ENCODE measurements around the gene OSBPL10. TPM values are rescaled to one million over a fixed set of nuclear protein-coding genes. Genes with fewer than 3 reads are reported as not detected.

OSBPL10 gene
- total and polyA plus RNA-seq, 2 of the 8 experiments (the other 6 are each of a cell fraction or from before 2014, with no cell fraction given) = 26.2 to 86.7 TPM

DNA sequence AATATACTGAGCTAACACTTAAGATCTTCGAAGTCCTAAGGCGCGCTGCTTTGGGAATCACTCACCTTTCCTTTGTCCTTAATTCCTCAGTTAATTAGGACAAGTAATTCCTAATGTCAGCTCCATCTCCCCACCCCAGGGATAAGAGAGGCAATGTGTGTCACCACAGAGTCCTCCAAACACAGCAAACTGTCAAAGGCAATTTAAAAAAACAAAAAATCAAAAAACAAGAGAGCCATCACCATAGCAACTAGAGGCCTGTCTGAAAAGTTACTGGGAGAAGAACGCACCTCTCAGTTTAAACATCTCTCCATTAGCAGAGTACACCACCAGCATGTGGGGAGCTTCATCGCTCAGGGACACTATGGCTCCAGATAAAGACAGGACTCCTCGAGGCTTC is 101.7 kb downstream of the OSBPL10 start:
- H3K4me1 ChIP-seq (replicated peaks in 1 of 4; ENCODE audit: control insufficient read depth in 3 of 4, insufficient read depth in 4 of 4, low read length in 3 of 4) = peaks cover 0 to 11% (median 9%) of the 10 kb centered on the region in 4 experiments; a peak in 5 of 7 replicates
- H2BK120ac ChIP-seq (replicated peaks; ENCODE audit: low read depth, low read length) = no peak overlapping the region
- H3K14ac ChIP-seq (ENCODE audit: insufficient read length) = no peak overlapping the region
- H3K4me3 ChIP-seq (ENCODE audit: extremely low read depth in 1 of 4, insufficient read depth in 2 of 4, low read depth in 3 of 4, low read length in 4 of 4) = no peak overlapping the region
- peaks cover 0 to 7% (median 0%) of the 10 kb centered on the region in 4 experiments; a peak in 4 of 8 replicates for H3K36me3 ChIP-seq (ENCODE audit: control insufficient read depth in 2 of 4, insufficient read depth in 4 of 4, low read length in 3 of 4)
- H3K27me3 ChIP-seq (replicated peaks in 1 of 4; ENCODE audit: control insufficient read depth in 3 of 4, extremely low read depth in 1 of 4, insufficient read depth in 3 of 4, low read length in 3 of 4) = no peaks in the 10 kb centered on the region
- H3K56ac ChIP-seq (replicated peaks; ENCODE audit: insufficient read length, low read depth, low read length) = no peak overlapping the region
- POLR2A ChIA-PET (ENCODE audit: partially characterized antibody) = interaction anchor here (1.2 kb wide), 1 partner anchor 11 kb away, joined by 3 read pairs; no protein-coding TSS in a partner anchor
- H4K8ac ChIP-seq (ENCODE audit: extremely low read depth, insufficient read depth, low read length) = no peak overlapping the region
- H3K23ac ChIP-seq (ENCODE audit: insufficient read length) = no peak overlapping the region
- DNase-seq (ENCODE audit: low read depth in 1 of 2, low spot score in 2 of 2) (no peak), FAIRE-seq (no peak)
- H4K5ac ChIP-seq (ENCODE audit: insufficient read length, low read depth, low read length) = no peak overlapping the region
- no peak overlapping the region for H2BK20ac ChIP-seq (ENCODE audit: low read length)
- H4K20me1 ChIP-seq (replicated peaks in 1 of 2; ENCODE audit: control insufficient read depth in 1 of 2, insufficient read depth in 2 of 2, low read length in 2 of 2) = peaks cover 0 to 5% of the 10 kb centered on the region in 2 experiments
- no peak overlapping the region for H3K4me2 ChIP-seq (ENCODE audit: insufficient read depth in 1 of 2, low read depth in 2 of 2, low read length in 2 of 2)
- H3K79me1 ChIP-seq (ENCODE audit: low read depth, low read length) = peaks cover 8% of the 10 kb centered on the region
- H3K18ac ChIP-seq (ENCODE audit: extremely low read depth, low read length) = no peak overlapping the region
- WGBS, 2 experiments (ENCODE audit: extremely low coverage in 1 of 2, insufficient coverage in 1 of 2, insufficient read length in 1 of 2, insufficient replicate concordance in 2 of 2, low coverage in 1 of 2, low lambda C conversion rate in 2 of 2, missing lambda C conversion rate in 1 of 2) = 91% methylated on average over 6 of the region's 6 CpGs; no CpG with 5 or more reads in 1 of the 2 experiments
- no peak overlapping the region for H3K27ac ChIP-seq (ENCODE audit: low read depth, low read length)
- CTCF ChIA-PET (ENCODE audit: partially characterized antibody) = interaction anchor here (1.6 to 2.4 kb wide), 2 partner anchors 10 to 275 kb away, joined by 3 to 7 read pairs; no protein-coding TSS in a partner anchor
- H4K91ac ChIP-seq (replicated peaks; ENCODE audit: insufficient read length, low read length) = no peak overlapping the region
- H2AFZ ChIP-seq (ENCODE audit: low read length) = no peak overlapping the region
- no peak overlapping the region for H2AK5ac ChIP-seq (ENCODE audit: low read depth, low read length)
- no peak overlapping the region for H3K9ac ChIP-seq (replicated peaks in 1 of 4; ENCODE audit: extremely low read depth in 1 of 4, low read depth in 3 of 4, low read length in 3 of 4)
- no peak overlapping the region for H3K4ac ChIP-seq (replicated peaks; ENCODE audit: insufficient read length, low read depth, low read length)
- H2BK12ac ChIP-seq (ENCODE audit: low read depth, low read length) = no peak overlapping the region
- H2BK5ac ChIP-seq (ENCODE audit: low read depth, low read length) = no peak overlapping the region
- H3K79me2 ChIP-seq (ENCODE audit: control insufficient read depth in 1 of 2, insufficient read depth in 2 of 2, low read length in 2 of 2) = peaks cover 4 to 45% of the 10 kb centered on the region in 2 experiments; a peak in 3 of 4 replicates
- no peaks in the 10 kb centered on the region for H3K23me2 ChIP-seq (ENCODE audit: low read depth, low read length)
- H3K9me3 ChIP-seq (ENCODE audit: insufficient read depth in 2 of 2, low read depth in 1 of 2, low read length in 1 of 2) = no peaks in the 10 kb centered on the region
- no peak overlapping the region for H2BK15ac ChIP-seq (ENCODE audit: low read length)
- TF ChIP-seq NRF1 (IDR thresholded peaks at IDR 0.05; ENCODE audit: low read depth, low read length) = no peak
- no peak for TF ChIP-seq JUN (IDR thresholded peaks at IDR 0.05; ENCODE audit: low read depth, low read length)
- TF ChIP-seq SRF (IDR thresholded peaks at IDR 0.05; ENCODE audit: low read depth, low read length) = no peak
- TF ChIP-seq KDM5A (IDR thresholded peaks at IDR 0.05; ENCODE audit: low read length) = no peak
- no peak for TF ChIP-seq POLR2A (IDR thresholded peaks at IDR 0.05; ENCODE audit: control extremely low read depth in 1 of 2, low read depth in 2 of 2, low read length in 2 of 2)
- no peak for TF ChIP-seq PHF8 (conservative IDR thresholded peaks at IDR 0.05; ENCODE audit: low read depth, low read length)
- TF ChIP-seq, protein P1, sequence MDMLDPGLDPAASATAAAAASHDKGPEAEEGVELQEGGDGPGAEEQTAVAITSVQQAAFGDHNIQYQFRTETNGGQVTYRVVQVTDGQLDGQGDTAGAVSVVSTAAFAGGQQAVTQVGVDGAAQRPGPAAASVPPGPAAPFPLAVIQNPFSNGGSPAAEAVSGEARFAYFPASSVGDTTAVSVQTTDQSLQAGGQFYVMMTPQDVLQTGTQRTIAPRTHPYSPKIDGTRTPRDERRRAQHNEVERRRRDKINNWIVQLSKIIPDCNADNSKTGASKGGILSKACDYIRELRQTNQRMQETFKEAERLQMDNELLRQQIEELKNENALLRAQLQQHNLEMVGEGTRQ (IDR thresholded peaks at IDR 0.05; ENCODE audit: low read length) = no peak
- TF ChIP-seq, protein P2, sequence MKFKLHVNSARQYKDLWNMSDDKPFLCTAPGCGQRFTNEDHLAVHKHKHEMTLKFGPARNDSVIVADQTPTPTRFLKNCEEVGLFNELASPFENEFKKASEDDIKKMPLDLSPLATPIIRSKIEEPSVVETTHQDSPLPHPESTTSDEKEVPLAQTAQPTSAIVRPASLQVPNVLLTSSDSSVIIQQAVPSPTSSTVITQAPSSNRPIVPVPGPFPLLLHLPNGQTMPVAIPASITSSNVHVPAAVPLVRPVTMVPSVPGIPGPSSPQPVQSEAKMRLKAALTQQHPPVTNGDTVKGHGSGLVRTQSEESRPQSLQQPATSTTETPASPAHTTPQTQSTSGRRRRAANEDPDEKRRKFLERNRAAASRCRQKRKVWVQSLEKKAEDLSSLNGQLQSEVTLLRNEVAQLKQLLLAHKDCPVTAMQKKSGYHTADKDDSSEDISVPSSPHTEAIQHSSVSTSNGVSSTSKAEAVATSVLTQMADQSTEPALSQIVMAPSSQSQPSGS (IDR thresholded peaks at IDR 0.05; ENCODE audit: low read length) = no peak
- TF ChIP-seq CHD1 (IDR thresholded peaks at IDR 0.05; ENCODE audit: low read depth, low read length) = no peak
- TF ChIP-seq EGR1 (IDR thresholded peaks at IDR 0.05; ENCODE audit: borderline replicate concordance, low read depth, low read length) = no peak
- no peak for TF ChIP-seq POU5F1 (IDR thresholded peaks at IDR 0.05; ENCODE audit: low read depth, low read length)
